ENCODE measurements around the gene CREBBP. TPM values are rescaled to one million over a fixed set of nuclear protein-coding genes. Genes with fewer than 3 reads are reported as not detected.

The CREBBP gene
- total and polyA plus RNA-seq, 7 donors = 7.1 to 54.9 (median 44.1) TPM

GRCh38 chr16:3868556-3868955, 12.0 kb downstream of the CREBBP start:
- Histone ChIP-seq H3K27me3 (ENCODE audit: insufficient read depth in 3 of 3, low read length in 2 of 3) (no peaks in the 10 kb centered on the region), H3K27ac (no peak overlapping the region), H3K4me1 (peaks cover 89% of the 10 kb centered on the region), H3K9me3 (no peaks in the 10 kb centered on the region), H3K36me3 (ENCODE audit: insufficient read depth in 1 of 2, low read depth in 1 of 2) (no peaks in the 10 kb centered on the region), H3K4me3 (no peak overlapping the region)
- intact Hi-C loops (cut with DNase I) = no loop called here
- ATAC-seq (no peak), DNase-seq (no peak)
- TF ChIP-seq CTCF (IDR thresholded peaks at IDR 0.05) = no peak
- 72 to 74% (median 73%) methylated on average over 8 of the region's 8 CpGs for WGBS, 3 donors

- Histone ChIP-seq H3K27ac (no peak overlapping the region), H3K36me3 (ENCODE audit: insufficient read depth in 1 of 2, low read depth in 1 of 2) (no peaks in the 10 kb centered on the region), H3K9me3 (no peaks in the 10 kb centered on the region), H3K4me3 (no peak overlapping the region), H3K27me3 (ENCODE audit: insufficient read depth in 3 of 3, low read length in 2 of 3) (no peaks in the 10 kb centered on the region), H3K4me1 (peaks cover 89% of the 10 kb centered on the region)
- WGBS, 3 donors = 85 to 91% (median 88%) methylated on average over 4 of the region's 4 CpGs
- no peak for TF ChIP-seq CTCF (IDR thresholded peaks at IDR 0.05)
- intact Hi-C loops (cut with DNase I) = no loop called here
- DNase-seq (no peak), ATAC-seq (no peak)
Observed at GRCh38 chr16:3866703-3867431, 13.6 kb downstream of the CREBBP start.

DNA sequence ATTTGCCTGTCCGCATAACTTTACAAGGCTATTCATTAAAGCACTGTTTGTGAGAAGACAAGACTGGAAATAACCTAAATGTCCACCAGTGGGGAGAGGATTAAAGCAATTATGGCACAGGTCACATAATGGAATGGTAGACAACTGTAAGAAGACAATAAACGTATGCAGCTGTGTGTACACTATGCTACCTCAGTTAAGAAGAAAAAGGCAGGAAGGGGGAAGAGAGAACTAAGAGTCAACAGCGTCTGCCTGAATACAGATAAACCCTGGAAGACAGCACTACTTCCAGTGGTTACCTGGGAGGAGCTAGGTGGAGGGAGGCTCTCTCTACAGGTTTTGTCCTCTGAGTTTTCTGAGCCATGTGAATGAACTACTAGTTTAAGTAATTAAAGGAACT, 15.3 kb downstream of the CREBBP start:
- no peak for DNase-seq
- Histone ChIP-seq H3K27ac (no peak overlapping the region), H3K9me3 (no peaks in the 10 kb centered on the region), H3K4me1 (peaks cover 90% of the 10 kb centered on the region), H3K27me3 (ENCODE audit: insufficient read depth in 3 of 3, low read length in 2 of 3) (no peaks in the 10 kb centered on the region), H3K36me3 (ENCODE audit: insufficient read depth in 1 of 2, low read depth in 1 of 2) (no peaks in the 10 kb centered on the region), H3K4me3 (no peak overlapping the region)
- WGBS, 3 donors = 78 to 85% (median 84%) methylated on average over 3 of the region's 3 CpGs
- ATAC-seq = no peak
- intact Hi-C loops (cut with DNase I) = no loop called here
- no peak for TF ChIP-seq CTCF (IDR thresholded peaks at IDR 0.05)

- no peak for DNase-seq
- intact Hi-C loops (cut with DNase I) = loop anchor here in 1 of 2 donors (5.0 kb wide), 1 partner anchor 92 kb away; no protein-coding TSS in a partner anchor
- H3K9me3 ChIP-seq = no peaks in the 10 kb centered on the region
- H3K27ac ChIP-seq = peak overlapping the region; percentile 72
- ATAC-seq = no peak
- peaks cover 88% of the 10 kb centered on the region for H3K4me1 ChIP-seq
- 52 to 76% (median 58%) methylated on average over 5 of the region's 5 CpGs for WGBS, 3 donors
- no peak overlapping the region for H3K4me3 ChIP-seq
- no peaks in the 10 kb centered on the region for H3K27me3 ChIP-seq (ENCODE audit: insufficient read depth in 3 of 3, low read length in 2 of 3)
- TF ChIP-seq CTCF (IDR thresholded peaks at IDR 0.05) = no peak
- H3K36me3 ChIP-seq (ENCODE audit: insufficient read depth in 1 of 2, low read depth in 1 of 2) = no peaks in the 10 kb centered on the region
Observed at GRCh38 chr16:3864562-3864961, 16.0 kb downstream of the CREBBP start.

Measured in psoas muscle (tissue), 8 donors.